Skeletal muscle tissue (tissue), 4 donors: Measurements from ENCODE around the gene ARHGAP15. TPM values are rescaled to one million over a fixed set of nuclear protein-coding genes. Genes with fewer than 3 reads are reported as not detected.

Experiments
- H3K27ac ChIP-seq: one replicate; pipeline ENCODE4 v1.7.0; 2013; ENCODE audit warnings: mild to moderate bottlenecking, low read depth, low read length, inconsistent platforms
- H3K27me3 ChIP-seq, 3 donors: one replicate each; pipeline ENCODE4 v1.7.0; 2013; ENCODE audit warnings: low read length in 3 of 3; ENCODE audit not compliant: control insufficient read depth in 3 of 3, insufficient read depth in 3 of 3
- H3K36me3 ChIP-seq, 3 donors: one replicate each; pipeline ENCODE4 v1.7.0; 2013; ENCODE audit warnings: low read length in 3 of 3; ENCODE audit not compliant: control insufficient read depth in 3 of 3, insufficient read depth in 3 of 3
- H3K4me1 ChIP-seq, 3 donors: one replicate each; pipeline ENCODE4 v1.7.0; 2013; ENCODE audit warnings: low read length in 3 of 3, mild to moderate bottlenecking in 3 of 3; ENCODE audit not compliant: control insufficient read depth in 3 of 3, insufficient read depth in 3 of 3
- H3K4me3 ChIP-seq, 3 donors: one replicate each; pipeline ENCODE4 v1.7.0; 2013; ENCODE audit warnings: low read length in 3 of 3
- H3K9ac ChIP-seq, 3 donors: one replicate each; pipeline ENCODE4 v1.7.0; 2013; ENCODE audit warnings: low read length in 3 of 3, mild to moderate bottlenecking in 3 of 3, moderate library complexity in 2 of 3, low read depth in 1 of 3
- H3K9me3 ChIP-seq, 3 donors: one replicate each; pipeline ENCODE4 v1.7.0; 2013; ENCODE audit warnings: low read length in 3 of 3; ENCODE audit not compliant: control insufficient read depth in 3 of 3
- total RNA-seq: library from RNA; depleted of rRNA; stranded (reverse); fragments of >200 nt; gene quantifications from one replicate; pipeline ENCODE4 v1.2.3, GENCODE V29; 2014
- donor health status: Osteomylitis.

Gene ARHGAP15
- total RNA-seq, 1 donor from 2014 or later, result 33.9 TPM

DNA sequence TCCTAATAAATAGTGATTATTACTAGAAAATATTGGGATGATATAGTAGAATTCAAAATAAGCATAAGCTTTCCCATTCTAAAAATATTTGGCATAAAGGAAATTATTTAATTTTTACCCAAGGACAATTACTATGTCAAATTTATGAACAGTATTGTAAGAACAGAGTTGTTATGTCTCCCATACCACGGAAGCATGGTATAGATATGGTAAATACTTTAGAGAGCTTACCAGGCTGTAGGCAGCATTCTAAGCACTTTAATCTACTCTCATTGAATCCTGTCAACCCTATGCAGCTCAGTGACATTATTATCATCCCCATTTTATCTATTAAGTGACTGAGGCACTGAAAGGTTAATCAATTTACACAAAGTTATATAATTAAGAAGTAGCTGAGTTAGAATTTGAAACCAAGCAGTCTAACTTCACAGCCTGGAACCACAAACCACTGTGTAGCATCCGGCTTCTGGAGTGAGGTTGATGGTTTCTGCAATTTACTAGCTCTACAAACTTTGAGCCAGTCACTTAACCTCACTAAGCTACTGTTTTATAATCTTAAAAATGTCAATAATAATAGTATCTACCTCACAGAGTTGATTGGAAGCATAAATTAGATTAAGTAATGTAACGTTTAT lies 323.7 kb downstream of the ARHGAP15 start:
- Histone ChIP-seq H3K27ac (no peak overlapping the region), H3K36me3 (no peaks in the 10 kb centered on the region), H3K27me3 (no peaks in the 10 kb centered on the region), H3K4me3 (no peak overlapping the region), H3K4me1 (no peaks in the 10 kb centered on the region), H3K9ac (no peak overlapping the region), H3K9me3 (no peaks in the 10 kb centered on the region)

DNA sequence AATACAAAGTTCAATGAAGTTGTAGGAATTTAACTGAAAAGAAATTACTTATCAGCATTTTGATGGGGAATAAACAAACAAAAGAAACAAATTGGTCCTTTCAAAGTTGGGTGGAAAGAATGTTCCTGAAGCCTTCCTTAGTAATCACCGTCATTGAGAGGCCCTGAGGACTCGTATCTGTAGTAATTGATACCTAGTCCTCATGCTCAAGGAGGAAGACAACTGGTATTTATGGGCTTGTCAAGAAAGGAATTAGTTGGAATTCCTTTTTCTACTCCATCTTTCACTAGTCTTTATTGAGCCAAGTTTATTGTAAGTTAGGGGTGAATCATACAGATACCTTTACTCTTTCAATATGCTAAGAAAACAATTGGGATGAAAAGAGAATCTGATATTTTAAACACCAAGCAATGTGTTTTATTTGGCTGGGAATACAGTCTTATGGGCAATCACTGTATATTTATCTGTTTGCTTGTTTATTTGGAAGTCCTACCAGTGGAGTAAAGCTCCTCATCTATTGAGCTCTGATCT lies 324.8 kb downstream of the ARHGAP15 start:
- no peak overlapping the region for H3K9ac ChIP-seq
- H3K4me3 ChIP-seq, result no peak overlapping the region
- no peaks in the 10 kb centered on the region for H3K27me3 ChIP-seq
- H3K36me3 ChIP-seq, result no peaks in the 10 kb centered on the region
- no peaks in the 10 kb centered on the region for H3K9me3 ChIP-seq
- no peak overlapping the region for H3K27ac ChIP-seq
- no peaks in the 10 kb centered on the region for H3K4me1 ChIP-seq

DNA sequence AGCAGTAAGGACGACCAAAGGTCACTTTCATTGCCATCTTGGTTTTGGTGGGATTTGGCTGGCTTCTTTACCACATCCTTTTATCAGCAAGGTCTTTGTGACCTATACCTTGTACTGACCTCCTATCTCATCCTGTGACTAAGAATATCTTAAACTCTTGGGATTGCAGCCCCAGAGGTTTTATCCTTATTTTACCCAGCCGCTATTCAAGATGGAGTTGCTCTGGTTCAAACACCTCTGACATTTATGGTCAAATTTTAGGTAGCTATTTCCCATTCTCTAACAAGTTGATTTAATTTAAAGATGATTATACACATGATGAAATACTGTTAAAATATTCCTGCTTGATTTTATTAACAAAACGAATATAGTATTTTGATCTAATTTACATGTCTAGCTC lies 326.1 kb downstream of the ARHGAP15 start:
- Histone ChIP-seq H3K9me3 (no peaks in the 10 kb centered on the region), H3K36me3 (no peaks in the 10 kb centered on the region), H3K27ac (no peak overlapping the region), H3K27me3 (no peaks in the 10 kb centered on the region), H3K9ac (no peak overlapping the region), H3K4me3 (no peak overlapping the region), H3K4me1 (no peaks in the 10 kb centered on the region)

DNA sequence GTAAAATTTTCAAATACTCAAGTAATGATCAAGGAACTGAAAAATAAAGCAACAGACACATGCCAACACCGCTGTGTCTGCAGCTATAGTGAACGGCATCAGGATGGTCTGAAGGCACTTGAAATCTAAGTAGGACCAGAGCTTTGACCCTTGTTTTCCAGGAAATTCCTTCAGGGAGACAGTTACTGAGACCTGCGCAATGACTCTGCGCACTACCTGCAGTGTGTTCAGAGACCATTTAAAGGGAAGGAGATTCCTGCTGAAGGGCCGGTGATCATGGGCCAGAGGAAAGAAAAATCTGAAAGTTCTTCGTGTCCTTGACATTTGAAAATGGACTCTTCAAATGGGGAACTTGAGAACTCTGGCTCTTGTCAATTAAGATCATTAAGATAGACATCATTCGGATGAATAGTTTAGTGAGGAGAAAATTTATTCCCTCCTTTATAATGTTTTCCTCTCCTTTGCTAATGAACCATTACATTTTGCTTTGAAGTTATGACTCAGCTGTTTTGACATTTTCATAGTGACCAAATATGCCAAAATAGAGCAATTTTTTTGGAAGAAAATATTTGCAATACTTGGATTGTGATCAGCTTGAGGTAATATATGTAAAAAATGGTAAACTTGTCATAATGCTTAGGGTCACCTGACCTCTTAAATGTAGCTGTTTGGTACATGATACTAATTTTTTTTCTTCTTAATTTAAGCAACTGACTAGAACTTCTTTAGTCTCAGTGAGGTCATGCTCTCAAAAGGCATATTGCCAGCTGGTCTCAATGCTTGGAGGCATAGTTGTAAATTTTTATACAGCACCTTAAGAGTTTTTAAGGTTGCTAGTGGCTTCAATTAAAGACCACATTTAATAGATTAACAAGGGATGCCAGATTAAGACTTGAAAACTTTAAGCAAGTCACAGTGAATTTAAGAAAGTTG lies 329.3 kb downstream of the ARHGAP15 start:
- H3K27ac ChIP-seq, result no peak overlapping the region
- H3K9ac ChIP-seq, result no peak overlapping the region
- no peaks in the 10 kb centered on the region for H3K36me3 ChIP-seq
- no peaks in the 10 kb centered on the region for H3K4me1 ChIP-seq
- no peaks in the 10 kb centered on the region for H3K9me3 ChIP-seq
- H3K27me3 ChIP-seq, result no peaks in the 10 kb centered on the region
- no peak overlapping the region for H3K4me3 ChIP-seq

DNA sequence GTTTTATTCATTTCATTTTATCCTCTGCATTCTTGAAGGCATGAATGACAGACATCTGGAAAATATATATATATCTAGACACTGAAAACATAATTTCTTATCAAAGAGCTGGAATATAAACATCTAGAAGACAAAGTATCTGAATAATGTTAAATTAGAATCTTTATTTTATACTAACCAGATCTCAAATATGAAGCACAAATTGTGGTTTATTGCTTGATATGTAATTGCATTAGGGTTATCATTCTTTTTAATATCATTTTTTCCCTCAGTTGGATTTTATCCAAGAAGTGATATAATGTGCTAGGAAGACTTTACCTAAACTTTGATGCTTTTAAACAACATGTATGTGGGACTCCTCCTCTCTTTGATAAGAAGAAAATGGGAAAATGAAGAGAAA lies 331.2 kb downstream of the ARHGAP15 start:
- H3K27ac ChIP-seq, result no peak overlapping the region
- no peak overlapping the region for H3K9ac ChIP-seq
- no peaks in the 10 kb centered on the region for H3K4me1 ChIP-seq
- H3K27me3 ChIP-seq, result no peaks in the 10 kb centered on the region
- H3K9me3 ChIP-seq, result no peaks in the 10 kb centered on the region
- H3K36me3 ChIP-seq, result no peaks in the 10 kb centered on the region
- H3K4me3 ChIP-seq, result no peak overlapping the region

DNA sequence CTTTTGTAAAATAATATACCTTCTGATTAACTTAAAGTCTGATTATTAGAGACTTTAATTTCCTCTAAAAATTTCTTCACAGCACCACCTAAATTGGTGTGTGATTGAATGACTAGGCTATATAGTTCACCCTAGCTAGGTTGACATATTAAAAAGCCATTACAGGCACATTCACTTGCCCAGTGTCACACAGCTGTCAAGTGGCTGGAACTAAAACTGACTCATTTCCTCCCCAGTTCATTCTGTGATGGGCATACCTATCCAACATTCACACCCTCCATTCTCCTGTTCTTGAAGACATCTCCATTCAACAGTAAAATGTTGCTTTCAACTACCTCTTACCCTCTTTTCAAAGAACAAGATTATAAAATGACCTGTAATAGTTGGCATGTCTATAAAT lies 334.5 kb downstream of the ARHGAP15 start:
- H3K27me3 ChIP-seq, result no peaks in the 10 kb centered on the region
- H3K9me3 ChIP-seq, result no peaks in the 10 kb centered on the region
- no peak overlapping the region for H3K4me3 ChIP-seq
- no peak overlapping the region for H3K9ac ChIP-seq
- no peaks in the 10 kb centered on the region for H3K4me1 ChIP-seq
- no peak overlapping the region for H3K27ac ChIP-seq
- no peaks in the 10 kb centered on the region for H3K36me3 ChIP-seq

DNA sequence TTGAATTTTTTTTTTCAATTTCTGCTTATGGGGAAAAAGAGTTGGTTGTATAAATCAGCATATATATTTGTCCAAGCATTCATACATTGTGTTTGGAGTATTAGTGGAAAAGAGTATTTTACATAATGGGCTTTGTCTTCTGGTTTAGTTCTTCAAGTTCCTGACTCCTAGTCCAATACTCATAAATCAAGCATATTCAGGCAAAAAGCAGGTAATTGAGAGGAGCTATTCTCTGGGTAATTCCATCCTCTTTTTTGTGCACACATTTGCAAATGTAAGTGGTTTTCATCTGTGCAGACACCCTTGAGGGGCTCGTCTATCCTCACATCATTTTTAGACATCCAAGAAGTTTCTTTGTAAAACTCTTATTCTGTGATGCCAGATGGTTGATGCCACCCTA lies 337.2 kb downstream of the ARHGAP15 start:
- no peak overlapping the region for H3K9ac ChIP-seq
- no peaks in the 10 kb centered on the region for H3K9me3 ChIP-seq
- H3K27ac ChIP-seq, result no peak overlapping the region
- H3K4me1 ChIP-seq, result no peaks in the 10 kb centered on the region
- H3K27me3 ChIP-seq, result no peaks in the 10 kb centered on the region
- H3K4me3 ChIP-seq, result no peak overlapping the region
- H3K36me3 ChIP-seq, result no peaks in the 10 kb centered on the region

DNA sequence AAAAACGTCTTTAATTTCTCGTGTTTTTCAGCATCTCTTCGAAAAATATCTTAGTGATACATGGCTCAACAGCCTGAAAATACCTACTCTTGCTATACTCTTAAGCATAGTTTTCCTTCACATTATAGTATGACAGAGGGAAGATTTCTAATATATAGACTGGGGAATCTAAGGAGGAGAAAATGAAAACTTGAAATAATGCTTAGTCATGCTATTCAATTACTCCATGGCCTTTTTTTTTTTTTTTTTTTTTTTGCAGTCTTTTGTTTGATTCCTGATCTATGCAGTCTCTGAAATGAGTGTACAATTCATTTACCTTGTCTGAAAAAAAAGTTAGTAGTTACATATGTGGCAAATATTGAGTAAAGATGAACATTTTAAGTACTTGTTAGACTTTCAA lies 337.8 kb downstream of the ARHGAP15 start:
- H3K36me3 ChIP-seq, result no peaks in the 10 kb centered on the region
- no peaks in the 10 kb centered on the region for H3K9me3 ChIP-seq
- H3K4me1 ChIP-seq, result no peaks in the 10 kb centered on the region
- H3K27me3 ChIP-seq, result no peaks in the 10 kb centered on the region
- H3K9ac ChIP-seq, result no peak overlapping the region
- H3K4me3 ChIP-seq, result no peak overlapping the region
- H3K27ac ChIP-seq, result no peak overlapping the region

DNA sequence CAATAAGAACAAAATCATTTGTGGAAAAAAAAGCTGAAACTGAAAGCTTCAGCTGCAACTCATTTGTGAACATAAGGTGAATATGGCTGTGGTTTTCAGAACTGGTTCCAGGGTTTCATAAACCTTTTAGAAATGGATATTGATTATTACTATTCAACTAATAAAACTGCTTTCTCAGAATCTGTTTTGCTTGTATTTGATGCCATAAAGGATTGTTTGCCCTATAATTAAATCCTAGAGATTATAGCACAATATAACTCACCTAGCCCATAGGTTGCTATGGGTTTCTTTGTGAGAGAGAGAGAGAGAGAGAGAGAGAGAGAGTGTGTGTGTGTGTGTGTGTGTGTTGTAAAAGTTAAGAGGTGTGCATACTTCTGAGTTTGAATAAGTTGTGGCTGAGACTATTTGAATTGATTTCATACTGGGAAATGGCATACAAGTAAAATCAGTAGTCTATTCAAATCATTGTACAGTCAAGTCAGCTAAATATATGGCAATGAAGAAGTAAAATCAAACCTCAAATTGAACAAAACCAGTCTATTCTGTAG lies 339.2 kb downstream of the ARHGAP15 start:
- H3K9me3 ChIP-seq, result no peaks in the 10 kb centered on the region
- H3K4me3 ChIP-seq, result no peak overlapping the region
- H3K36me3 ChIP-seq, result no peaks in the 10 kb centered on the region
- no peaks in the 10 kb centered on the region for H3K4me1 ChIP-seq
- H3K9ac ChIP-seq, result no peak overlapping the region
- H3K27me3 ChIP-seq, result no peaks in the 10 kb centered on the region
- no peak overlapping the region for H3K27ac ChIP-seq

DNA sequence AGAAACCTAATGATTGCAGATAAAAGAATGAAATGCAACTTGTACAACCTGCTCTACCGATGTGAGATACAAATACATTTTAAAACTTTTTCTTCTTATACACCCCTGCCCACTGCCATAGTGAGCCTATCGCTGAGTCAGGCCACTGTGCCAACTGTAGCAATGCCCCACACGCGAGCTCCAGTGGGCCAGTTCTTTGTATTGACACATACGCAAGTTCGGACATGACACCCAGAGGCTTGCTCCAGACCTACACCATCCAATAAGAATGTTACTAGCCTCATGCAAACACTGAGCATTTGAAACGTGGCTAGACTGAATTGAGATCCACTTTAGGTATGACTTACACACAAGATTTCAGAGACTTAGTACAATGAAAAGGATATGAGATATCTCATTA lies 340.1 kb downstream of the ARHGAP15 start:
- no peaks in the 10 kb centered on the region for H3K36me3 ChIP-seq
- H3K4me1 ChIP-seq, result no peaks in the 10 kb centered on the region
- H3K27ac ChIP-seq, result no peak overlapping the region
- no peaks in the 10 kb centered on the region for H3K9me3 ChIP-seq
- no peak overlapping the region for H3K4me3 ChIP-seq
- no peak overlapping the region for H3K9ac ChIP-seq
- H3K27me3 ChIP-seq, result no peaks in the 10 kb centered on the region
